A549 (cell line): ENCODE results near the gene RRP12. TPM values are rescaled to one million over a fixed set of nuclear protein-coding genes. Genes with fewer than 3 reads are reported as not detected.
A peak's percentile ranks its signal among the peaks of the same experiment; 100 is the strongest.

ENCODE experiments used
- ATAC-seq, 2 experiments: fragments of 200-7000 bp in 1 of 2; fragments of >200 bp in 1 of 2; cut with Nextera tagmentation in 1 of 2; cut with Tn5 transposase in 1 of 2; 3 replicates each; pipeline versions ENCODE4 v1.8.0 to v1.9.1; 2018 to 2020; ENCODE audit warnings: mild to moderate bottlenecking in 1 of 2, moderate library complexity in 1 of 2
- CTCF ChIA-PET: fragments of 300-600 bp; sonication (Branson Sonifier 250); formaldehyde crosslinking; extraction: SDS; loops from one replicate; lab custom pipeline; 2021; ENCODE audit warnings: antibody characterized with exemption, inconsistent platforms; lab: Yijun Ruan, JAX
- POLR2A ChIA-PET: fragments of 350-600 bp; formaldehyde crosslinking; extraction: SDS; loops from one replicate; lab custom pipeline; 2021; ENCODE audit warnings: antibody characterized with exemption, inconsistent platforms; lab: Yijun Ruan, JAX
- DNase-seq, 2 experiments: peaks; one replicate each; pipeline versions ENCODE4 v3.0.0 to v3.0.0-alpha.2; 2011 to 2016; ENCODE audit warnings: low read depth in 1 of 2, low spot score in 1 of 2
- FAIRE-seq: peaks from 2 replicates; lab custom pipeline; 2011; peaks lifted over from hg19 to GRCh38; lab: Jason Lieb, UNC
- H3K27ac ChIP-seq, 2 experiments: fragments of >200 bp; sonication (Bioruptor Twin); formaldehyde crosslinking; 3 replicates each; pipeline ENCODE4 v1.5.1; 2016 to 2017
- H3K4me1 ChIP-seq: fragments of >200 bp; sonication (Bioruptor Twin); formaldehyde crosslinking; 3 replicates; pipeline ENCODE4 v1.6.1; 2016
- H3K4me2 ChIP-seq: fragments of >200 bp; sonication (Bioruptor Twin); formaldehyde crosslinking; 3 replicates; pipeline ENCODE4 v1.6.1; 2016
- H3K4me3 ChIP-seq: fragments of >200 bp; sonication (Bioruptor Twin); formaldehyde crosslinking; 3 replicates; pipeline ENCODE4 v1.5.1; 2016
- H3K9me3 ChIP-seq: fragments of >200 bp; sonication (Bioruptor Twin); formaldehyde crosslinking; 3 replicates; pipeline ENCODE4 v1.6.1; 2016
- BCL3 ChIP-seq: fragments of >200 bp; sonication (Bioruptor Twin); formaldehyde crosslinking; IDR thresholded peaks from 3 replicates; pipeline ENCODE4 v1.6.1; 2016
- CBX2 ChIP-seq: fragments of 200-600 bp; sonication (generic); IDR thresholded peaks from 2 replicates; pipeline ENCODE4 v1.6.1; 2016; ENCODE audit warnings: low read depth, mild to moderate bottlenecking, borderline replicate concordance
- ESRRA ChIP-seq: fragments of 150-350 bp; IDR thresholded peaks from 2 replicates; pipeline ENCODE4 v1.6.1; 2014; ENCODE audit warnings: mild to moderate bottlenecking, low read length, borderline replicate concordance
- HES2 ChIP-seq: fragments of >200 bp; sonication (Bioruptor Twin); formaldehyde crosslinking; IDR thresholded peaks from 2 replicates; pipeline ENCODE4 v1.6.1; 2016
- JUNB ChIP-seq: fragments of >200 bp; sonication (Bioruptor Twin); formaldehyde crosslinking; IDR thresholded peaks from 2 replicates; pipeline ENCODE4 v1.6.1; 2016
- KDM5A ChIP-seq: fragments of 200-600 bp; sonication (generic); IDR thresholded peaks from 2 replicates; pipeline ENCODE4 v1.6.1; 2016; ENCODE audit warnings: antibody characterized with exemption, mild to moderate bottlenecking
- PBX3 ChIP-seq: IDR thresholded peaks from 2 replicates; pipeline ENCODE4 v1.6.1; 2012
- PHF8 ChIP-seq: fragments of 200-600 bp; sonication (generic); IDR thresholded peaks from 2 replicates; pipeline ENCODE4 v1.6.1; 2016; ENCODE audit warnings: low read depth, mild to moderate bottlenecking, antibody characterized with exemption, moderate library complexity, borderline replicate concordance
- POLR2AphosphoS2 ChIP-seq: conservative IDR thresholded peaks from 2 replicates; pipeline ENCODE4 v1.6.1; 2012; ENCODE audit warnings: low read length, improper control_type of control experiment, inconsistent platforms
- RAD21 ChIP-seq, 2 experiments: fragments of >200 bp in 1 of 2; sonication (Bioruptor Twin) in 1 of 2; formaldehyde crosslinking in 1 of 2; IDR thresholded peaks in 1 of 2; conservative IDR thresholded peaks in 1 of 2; 2 replicates in 1 of 2; 3 replicates in 1 of 2; pipeline ENCODE4 v1.6.1; 2012 to 2018; ENCODE audit warnings: inconsistent platforms in 1 of 2
- RFX5 ChIP-seq: fragments of 450-650 bp; IDR thresholded peaks from 2 replicates; pipeline ENCODE4 v1.7.1; 2014; ENCODE audit warnings: antibody characterized with exemption, mild to moderate bottlenecking, moderate library complexity
- RNF2 ChIP-seq: fragments of 200-600 bp; sonication (generic); IDR thresholded peaks from 2 replicates; pipeline ENCODE4 v1.6.1; 2016; ENCODE audit warnings: low read depth, mild to moderate bottlenecking, antibody characterized with exemption, moderate library complexity, borderline replicate concordance
- SMC3 ChIP-seq: fragments of >200 bp; sonication (Bioruptor Twin); formaldehyde crosslinking; IDR thresholded peaks from 3 replicates; pipeline ENCODE4 v1.6.1; 2018; ENCODE audit warnings: inconsistent platforms
- SREBF2 ChIP-seq: fragments of 450-650 bp; IDR thresholded peaks from 2 replicates; pipeline ENCODE4 v1.6.1; 2014; ENCODE audit warnings: mild to moderate bottlenecking, moderate library complexity
- TFCP2L1 ChIP-seq: fragments of 250-450 bp; sonication (Bioruptor Pico); IDR thresholded peaks from 2 replicates; pipeline ENCODE4 v1.5.0; 2021; ENCODE audit warnings: mild to moderate bottlenecking
- TP53 ChIP-seq: fragments of 250-450 bp; sonication (Bioruptor Pico); IDR thresholded peaks from 2 replicates; pipeline ENCODE4 v1.5.0; 2021; ENCODE audit warnings: mild to moderate bottlenecking, moderate library complexity
- USF2 ChIP-seq: fragments of 450-650 bp; IDR thresholded peaks from 2 replicates; pipeline ENCODE4 v1.6.1; 2014; ENCODE audit warnings: antibody characterized with exemption
- ZFP36 ChIP-seq: fragments of 450-650 bp; IDR thresholded peaks from 2 replicates; pipeline ENCODE4 v1.6.1; 2014; ENCODE audit warnings: borderline replicate concordance; ENCODE audit not compliant: partially characterized antibody
- WGBS: methylation state at CpG from one replicate; pipeline ENCODE4 v1.1.6; 2017; ENCODE audit errors: missing lambda C conversion rate; 5-methylcytosine and 5-hydroxymethylcytosine counted together
- polyA plus RNA-seq, 4 experiments: library from polyadenylated mRNA; depleted of rRNA in 3 of 4; stranded (reverse); fragments of >200 nt; fragmentation: RNase III in 1 of 4; extraction: RNeasy Plus Mini Kit Qiagen cat#74134 plus additional on column Dnase treatment in 1 of 4; gene quantifications; 2 replicates in 3 of 4; 3 replicates in 1 of 4; pipeline ENCODE4 v1.2.3, GENCODE V29; 2011 to 2017

The RRP12 gene
- polyA plus RNA-seq, 2 of the 4 experiments (the other 2 are of a cell fraction) = 37.9 to 40.8 TPM

GRCh38 chr10:97427571-97428179, 26.5 kb upstream of the RRP12 start:
- Histone ChIP-seq H3K27ac (peak overlapping the region; percentile 82 to 90), H3K9me3 (no peaks in the 10 kb centered on the region), H3K4me2 (peak overlapping the region; percentile 72), H3K4me3 (peak overlapping the region; percentile 73), H3K4me1 (peaks cover 17% of the 10 kb centered on the region; the same call in 2 of the 3 replicates)
- POLR2A ChIA-PET = no interaction called here
- ATAC-seq (peak in 1 of 2 experiments; percentile 19; a peak in 3 of 6 replicates), FAIRE-seq (no peak), DNase-seq (peak in 1 of 2 experiments; percentile 40)
- CTCF ChIA-PET = interaction anchor here (0.7 to 1.6 kb wide), 4 partner anchors 20 to 149 kb away, joined by 3 to 6 read pairs (median 3); partner anchors contain the start of gene ANKRD2
- TF ChIP-seq POLR2AphosphoS2 (no peak), PBX3 (no peak), JUNB (no peak), ZFP36 (no peak), SMC3 (no peak), BCL3 (no peak), USF2 (no peak)
- 13% methylated on average over 9 of the region's 9 CpGs for WGBS

GRCh38 chr10:97426776-97427570, 25.8 kb upstream of the RRP12 start:
- FAIRE-seq (no peak), DNase-seq (peak in 1 of 2 experiments; percentile 40), ATAC-seq (peak; percentile 49 to 56; a peak in 5 of 6 replicates)
- H3K27ac ChIP-seq = peak overlapping the region; percentile 82 to 90
- peaks cover 17% of the 10 kb centered on the region; the same call in 2 of the 3 replicates for H3K4me1 ChIP-seq
- peak overlapping the region; percentile 73 for H3K4me3 ChIP-seq
- WGBS = 3% methylated on average over 34 of the region's 34 CpGs
- no peaks in the 10 kb centered on the region for H3K9me3 ChIP-seq
- no peak for TF ChIP-seq SREBF2
- TF ChIP-seq ESRRA = no peak
- no peak for TF ChIP-seq TFCP2L1 (CRISPR knock-in tag)
- TF ChIP-seq TP53 (CRISPR knock-in tag) = no peak
- TF ChIP-seq ZFP36 = no peak
- no peak for TF ChIP-seq KDM5A
- TF ChIP-seq RFX5 = no peak
- no peak for TF ChIP-seq HES2
- no peak for TF ChIP-seq CBX2
- no peak for TF ChIP-seq USF2
- no peak for TF ChIP-seq RNF2
- no peak for TF ChIP-seq RAD21 (conservative IDR thresholded peaks at IDR 0.05 in 1 of 2, IDR thresholded peaks at IDR 0.05 in 1 of 2)
- no peak for TF ChIP-seq PHF8
- CTCF ChIA-PET = interaction anchor here (0.6 to 1.6 kb wide), 3 partner anchors 21 to 153 kb away, joined by 3 to 6 read pairs (median 3); partner anchors contain the start of gene ANKRD2
- POLR2A ChIA-PET = interaction anchor here (0.8 kb wide), 1 partner anchor 26 kb away, joined by 5 read pairs; the partner anchor contains the start of gene RRP12
- peak overlapping the region; percentile 72 for H3K4me2 ChIP-seq
